GM10266 (cell line): ENCODE data around the gene RAB11FIP4.

Experiments
- DNase-seq: peaks from one replicate; pipeline ENCODE4 v3.0.0; 2012; ENCODE audit errors: extremely low spot score
- CTCF ChIP-seq: IDR thresholded peaks from 2 replicates; pipeline ENCODE4 v1.5.1; 2012; ENCODE audit warnings: mild to moderate bottlenecking, low read depth; ENCODE audit not compliant: control insufficient read depth, insufficient read depth; ENCODE audit errors: missing control alignments

Gene RAB11FIP4

GRCh38 chr17:31456814-31457213, 65.3 kb downstream of the RAB11FIP4 start:
- DNase-seq: no peak
- TF ChIP-seq CTCF: no peak

- DNase-seq: no peak
- no peak for TF ChIP-seq CTCF
Measured at GRCh38 chr17:31457391-31458234, 66.1 kb downstream of the RAB11FIP4 start.

GRCh38 chr17:31458829-31459228, 67.4 kb downstream of the RAB11FIP4 start:
- DNase-seq: no peak
- TF ChIP-seq CTCF: no peak

- DNase-seq: no peak
Measured at GRCh38 chr17:31459716-31460115, 68.2 kb downstream of the RAB11FIP4 start.

GRCh38 chr17:31460226-31460721, 68.8 kb downstream of the RAB11FIP4 start:
- no peak for TF ChIP-seq CTCF
- DNase-seq: no peak

More at GRCh38 chr17:31459716-31460115, 68.2 kb downstream of the RAB11FIP4 start:
- no peak for TF ChIP-seq CTCF

GRCh38 chr17:31461227-31461810, 69.8 kb downstream of the RAB11FIP4 start:
- no peak for DNase-seq
- TF ChIP-seq CTCF: no peak

- TF ChIP-seq CTCF: no peak
- DNase-seq: no peak
Measured at GRCh38 chr17:31462261-31462660, 70.8 kb downstream of the RAB11FIP4 start.
